HUES6 (cell line): ENCODE results near the gene ITPKC.
"Not testable (repeated sequence)": the region's sequence is repeated elsewhere in the genome, so short reads cannot be mapped to it uniquely, and the experiment has no call there.

Source experiments
- H3K27ac ChIP-seq: 2 replicates; pipeline ENCODE4 v1.7.0; 2013; ENCODE audit warnings: low read depth, mild to moderate bottlenecking, low read length, inconsistent platforms
- H3K27me3 ChIP-seq: 2 replicates; pipeline ENCODE4 v1.6.1; 2013; ENCODE audit warnings: low read length; ENCODE audit not compliant: control insufficient read depth, insufficient read depth
- H3K36me3 ChIP-seq: 2 replicates; pipeline ENCODE4 v1.6.1; 2013; ENCODE audit warnings: low read length; ENCODE audit not compliant: control insufficient read depth, insufficient read depth
- H3K4me1 ChIP-seq: 2 replicates; pipeline ENCODE4 v1.6.1; 2013; ENCODE audit warnings: low read length; ENCODE audit not compliant: control insufficient read depth, insufficient read depth
- H3K4me3 ChIP-seq: 2 replicates; pipeline ENCODE4 v1.5.1; 2013; ENCODE audit warnings: low read depth, low read length
- H3K9ac ChIP-seq: one replicate; pipeline ENCODE4 v1.6.1; 2013; ENCODE audit warnings: mild to moderate bottlenecking, low read length
- H3K9me3 ChIP-seq: 2 replicates; pipeline ENCODE4 v1.6.1; 2013; ENCODE audit warnings: low read depth, low read length; ENCODE audit not compliant: control insufficient read depth, insufficient read depth

Gene ITPKC

GRCh38 chr19:40755791-40756190 lies 38.9 kb downstream of the ITPKC start:
- no peaks in the 10 kb centered on the region for H3K9me3 ChIP-seq
- H3K27me3 ChIP-seq: no peaks in the 10 kb centered on the region
- H3K4me1 ChIP-seq: peaks cover 12% of the 10 kb centered on the region; the same call in 1 of the 2 replicates
- no peak overlapping the region for H3K27ac ChIP-seq
- H3K9ac ChIP-seq: no peak overlapping the region
- no peak overlapping the region for H3K4me3 ChIP-seq
- H3K36me3 ChIP-seq: peaks cover 77% of the 10 kb centered on the region

DNA sequence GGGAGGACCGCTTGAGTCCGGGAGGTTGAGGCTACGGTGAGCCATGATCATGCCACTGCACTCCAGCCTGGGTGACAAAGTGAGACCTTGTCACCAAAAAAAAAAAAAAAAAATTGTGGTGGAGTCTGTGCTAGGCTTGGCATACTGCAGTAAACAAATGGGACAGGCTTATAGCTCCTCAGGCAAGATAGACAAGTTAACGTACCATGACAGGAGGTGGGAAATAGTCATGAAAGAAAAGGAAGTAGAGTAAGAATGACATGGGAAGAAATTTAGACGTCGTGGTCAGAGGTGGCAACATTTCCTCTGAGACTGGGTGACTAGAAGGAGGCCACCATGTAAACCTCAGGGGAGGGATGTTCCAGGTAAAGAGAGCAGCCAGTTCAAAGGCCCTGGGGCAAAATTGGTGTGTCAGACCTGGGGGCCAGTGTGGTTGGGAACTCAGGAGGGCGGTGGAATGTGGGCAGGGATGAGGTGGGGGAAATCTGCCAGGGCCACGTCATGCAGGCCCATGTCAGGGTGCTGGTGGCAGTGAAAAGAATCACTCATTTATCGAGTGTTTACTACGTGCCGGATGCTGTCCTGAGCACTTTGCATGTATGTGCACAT lies 39.7 kb downstream of the ITPKC start:
- H3K9ac ChIP-seq: no peak overlapping the region
- H3K4me3 ChIP-seq: no peak overlapping the region
- H3K27ac ChIP-seq: no peak overlapping the region

DNA sequence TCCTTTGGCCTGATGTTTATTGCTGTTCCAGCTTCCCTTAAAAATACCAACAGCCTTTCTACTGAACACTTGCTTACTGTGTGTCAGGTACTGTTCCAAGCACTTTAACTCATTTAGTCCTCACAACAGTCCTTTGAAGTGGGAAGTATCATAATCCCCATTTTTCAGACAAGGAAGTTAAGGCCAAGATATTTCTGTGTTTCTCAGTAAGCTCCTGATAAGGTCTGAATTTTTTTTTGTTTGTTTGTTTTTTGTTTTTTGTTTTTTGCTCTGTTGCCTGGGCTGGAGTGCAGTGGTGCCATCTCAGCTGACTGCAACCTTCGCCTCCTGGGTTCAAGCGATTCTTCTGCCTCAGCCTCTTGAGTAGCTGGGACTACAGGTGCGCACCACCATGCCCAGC lies 41.6 kb downstream of the ITPKC start:
- H3K27ac ChIP-seq: no peak overlapping the region
- H3K36me3 ChIP-seq: peaks cover 92% of the 10 kb centered on the region
- H3K4me3 ChIP-seq: no peak overlapping the region
- H3K4me1 ChIP-seq: peaks cover 8% of the 10 kb centered on the region; the same call in 1 of the 2 replicates
- no peak overlapping the region for H3K9ac ChIP-seq
- H3K9me3 ChIP-seq: no peaks in the 10 kb centered on the region
- H3K27me3 ChIP-seq: no peaks in the 10 kb centered on the region

More for the DNA sequence above, 39.7 kb downstream of the ITPKC start:
- peaks cover 82% of the 10 kb centered on the region for H3K36me3 ChIP-seq
- no peaks in the 10 kb centered on the region for H3K9me3 ChIP-seq
- H3K27me3 ChIP-seq: no peaks in the 10 kb centered on the region
- H3K4me1 ChIP-seq: peaks cover 12% of the 10 kb centered on the region; the same call in 1 of the 2 replicates

- H3K36me3 ChIP-seq: peaks cover 96% of the 10 kb centered on the region
- no peak overlapping the region for H3K4me3 ChIP-seq
- H3K4me1 ChIP-seq: peaks cover 4% of the 10 kb centered on the region; the same call in 1 of the 2 replicates
- no peak overlapping the region for H3K27ac ChIP-seq
- no peak overlapping the region for H3K9ac ChIP-seq
- no peaks in the 10 kb centered on the region for H3K9me3 ChIP-seq
- H3K27me3 ChIP-seq: no peaks in the 10 kb centered on the region
Measured at GRCh38 chr19:40759352-40759751, 42.4 kb downstream of the ITPKC start.

GRCh38 chr19:40762754-40763470 lies 46.0 kb downstream of the ITPKC start:
- no peaks in the 10 kb centered on the region for H3K4me1 ChIP-seq
- no peak overlapping the region for H3K27ac ChIP-seq
- H3K36me3 ChIP-seq: peaks cover 83% of the 10 kb centered on the region
- H3K9ac ChIP-seq: no peak overlapping the region
- no peaks in the 10 kb centered on the region for H3K27me3 ChIP-seq
- no peak overlapping the region for H3K4me3 ChIP-seq
- no peaks in the 10 kb centered on the region for H3K9me3 ChIP-seq

GRCh38 chr19:40763526-40763925 lies 46.6 kb downstream of the ITPKC start:
- Histone ChIP-seq H3K4me3 (no peak overlapping the region), H3K36me3 (peaks cover 77% of the 10 kb centered on the region), H3K27ac (no peak overlapping the region), H3K9me3 (no peaks in the 10 kb centered on the region), H3K4me1 (no peaks in the 10 kb centered on the region), H3K27me3 (no peaks in the 10 kb centered on the region), H3K9ac (no peak overlapping the region)

DNA sequence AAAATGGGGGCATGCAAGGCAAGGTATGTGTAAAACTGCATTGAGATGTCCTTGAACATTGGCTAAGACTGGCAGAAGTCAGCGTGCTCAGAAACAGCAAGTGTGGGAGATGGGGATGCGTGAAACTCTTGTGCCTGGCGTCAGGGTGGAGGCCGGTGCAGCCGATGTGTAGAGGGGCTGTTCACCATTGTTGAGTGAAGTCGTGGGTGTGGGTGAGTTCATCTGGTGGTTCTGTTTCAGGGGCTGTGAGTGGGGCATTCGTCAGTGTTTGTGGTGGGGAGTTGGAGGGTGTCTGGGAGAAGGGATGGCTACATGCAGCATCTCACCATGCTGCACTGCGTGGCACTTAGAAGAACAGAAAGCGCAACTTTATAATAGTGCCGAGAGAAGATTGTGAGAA lies 47.1 kb downstream of the ITPKC start:
- Histone ChIP-seq H3K27ac (no peak overlapping the region), H3K27me3 (no peaks in the 10 kb centered on the region), H3K4me1 (no peaks in the 10 kb centered on the region), H3K36me3 (peaks cover 73% of the 10 kb centered on the region), H3K9me3 (no peaks in the 10 kb centered on the region), H3K9ac (no peak overlapping the region), H3K4me3 (no peak overlapping the region)

- H3K36me3 ChIP-seq: peaks cover 49% of the 10 kb centered on the region
- H3K9ac ChIP-seq, H3K4me1 ChIP-seq, H3K27ac ChIP-seq, H3K4me3 ChIP-seq, H3K27me3 ChIP-seq, H3K9me3 ChIP-seq: not testable (repeated sequence)
Measured at GRCh38 chr19:40766385-40766784, 49.5 kb downstream of the ITPKC start.

DNA sequence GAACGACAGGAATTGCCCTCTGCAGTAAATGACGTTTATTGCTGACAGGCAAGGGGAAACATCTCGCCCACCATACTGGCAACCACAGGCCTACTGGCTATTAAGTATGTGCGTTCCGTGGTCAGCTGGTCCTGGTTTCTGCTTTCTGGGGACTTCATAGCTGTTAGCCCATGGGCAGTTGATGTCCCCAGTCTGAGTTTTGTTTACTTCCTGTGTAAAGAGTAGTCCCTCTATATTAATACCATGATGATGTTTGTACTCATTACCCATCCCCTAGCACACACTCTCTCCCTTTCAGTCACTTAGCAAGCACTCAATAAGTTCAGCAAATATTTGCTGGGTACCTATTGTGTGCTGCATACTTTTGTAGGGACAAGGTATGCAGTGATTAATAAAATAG lies 52.0 kb downstream of the ITPKC start:
- peaks cover 24% of the 10 kb centered on the region for H3K36me3 ChIP-seq

GRCh38 chr19:40771101-40771862 lies 54.4 kb downstream of the ITPKC start:
- not testable (repeated sequence) for H3K9me3 ChIP-seq, H3K9ac ChIP-seq

More for the DNA sequence above, 52.0 kb downstream of the ITPKC start:
- Histone ChIP-seq H3K9ac (no peak overlapping the region), H3K27ac (no peak overlapping the region), H3K4me1 (no peaks in the 10 kb centered on the region), H3K9me3 (peaks cover 7% of the 10 kb centered on the region; the same call in 1 of the 2 replicates), H3K4me3 (no peak overlapping the region), H3K27me3 (no peaks in the 10 kb centered on the region)

More at GRCh38 chr19:40771101-40771862, 54.4 kb downstream of the ITPKC start:
- not testable (repeated sequence) for H3K27ac ChIP-seq, H3K36me3 ChIP-seq, H3K4me1 ChIP-seq, H3K27me3 ChIP-seq, H3K4me3 ChIP-seq
